NCI-H2107 (cell line): Measurements from ENCODE around the gene SYPL2.

Source experiments
- DNase-seq: peaks from one replicate; lab custom pipeline; 2025; lab: John Stamatoyannopoulos, UW

The SYPL2 gene

GRCh38 chr1:109492779-109493178, 26.4 kb downstream of the SYPL2 start:
- DNase-seq: no peak

DNA sequence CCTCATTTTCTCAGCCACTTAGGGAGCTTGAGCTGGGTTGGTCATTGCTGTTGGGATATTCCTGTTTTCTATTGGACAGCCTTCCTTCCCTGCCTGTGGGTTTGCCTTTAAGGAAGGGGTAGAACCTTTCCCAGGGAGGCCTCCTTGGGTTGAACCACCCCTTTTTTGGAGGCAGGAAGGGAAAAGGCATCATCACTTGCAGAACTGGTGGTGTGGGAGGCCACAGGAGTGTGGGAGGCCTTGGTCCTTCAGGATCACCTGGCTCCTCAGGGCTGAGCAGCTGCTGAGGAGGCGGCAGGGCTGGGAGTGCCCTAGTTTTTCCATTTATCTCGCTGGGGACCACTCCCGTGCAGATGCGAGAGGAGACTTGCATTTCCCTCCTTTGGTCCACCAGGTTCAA, 26.9 kb downstream of the SYPL2 start:
- no peak for DNase-seq

DNA sequence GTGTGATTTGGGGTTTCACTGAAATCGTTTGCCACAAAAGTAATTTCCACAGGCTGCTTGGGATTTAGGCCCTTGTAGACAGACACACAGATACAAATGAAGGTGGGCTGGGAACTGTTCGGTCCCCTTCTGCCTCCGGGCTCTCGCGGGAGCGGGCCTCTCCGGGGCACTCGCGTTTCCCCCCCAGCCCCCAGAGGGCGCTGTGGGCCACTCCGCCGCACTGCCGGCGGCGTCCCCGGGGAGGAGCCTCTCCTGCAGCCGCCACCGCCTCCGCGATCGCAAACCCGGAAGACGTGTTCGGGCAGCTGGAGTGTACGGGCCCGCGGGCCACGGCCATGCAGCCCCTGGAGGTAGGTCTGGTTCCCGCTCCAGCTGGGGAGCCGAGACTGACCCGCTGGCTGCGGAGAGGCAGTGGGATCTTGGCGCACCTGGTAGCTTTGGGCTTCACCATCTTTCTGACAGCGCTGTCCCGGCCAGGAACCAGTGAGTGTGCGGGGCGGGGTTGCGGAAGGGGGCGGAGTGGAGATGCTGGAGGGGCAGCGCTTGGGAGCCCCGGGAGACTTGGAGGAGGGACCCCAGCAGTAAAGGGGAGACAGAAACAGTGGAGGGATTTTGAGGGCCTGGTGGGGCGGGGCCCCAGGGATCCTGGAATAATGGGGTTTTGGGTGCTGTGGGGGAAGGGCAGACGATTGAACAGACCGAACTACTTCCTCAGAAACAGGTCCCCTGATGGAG, 27.6 kb downstream of the SYPL2 start, which contains the start of gene CYB561D1:
Gene CYB561D1, plus strand, starts transcription at position 290 of the 735 bp plus-strand sequence. Its CDS starts 46 bp downstream, at position 336.
- peak; percentile 87 for DNase-seq

- DNase-seq: no peak
Measured at GRCh38 chr1:109495738-109496137, 29.4 kb downstream of the SYPL2 start.

- DNase-seq: no peak
Measured at GRCh38 chr1:109497449-109498160, 31.3 kb downstream of the SYPL2 start.

DNA sequence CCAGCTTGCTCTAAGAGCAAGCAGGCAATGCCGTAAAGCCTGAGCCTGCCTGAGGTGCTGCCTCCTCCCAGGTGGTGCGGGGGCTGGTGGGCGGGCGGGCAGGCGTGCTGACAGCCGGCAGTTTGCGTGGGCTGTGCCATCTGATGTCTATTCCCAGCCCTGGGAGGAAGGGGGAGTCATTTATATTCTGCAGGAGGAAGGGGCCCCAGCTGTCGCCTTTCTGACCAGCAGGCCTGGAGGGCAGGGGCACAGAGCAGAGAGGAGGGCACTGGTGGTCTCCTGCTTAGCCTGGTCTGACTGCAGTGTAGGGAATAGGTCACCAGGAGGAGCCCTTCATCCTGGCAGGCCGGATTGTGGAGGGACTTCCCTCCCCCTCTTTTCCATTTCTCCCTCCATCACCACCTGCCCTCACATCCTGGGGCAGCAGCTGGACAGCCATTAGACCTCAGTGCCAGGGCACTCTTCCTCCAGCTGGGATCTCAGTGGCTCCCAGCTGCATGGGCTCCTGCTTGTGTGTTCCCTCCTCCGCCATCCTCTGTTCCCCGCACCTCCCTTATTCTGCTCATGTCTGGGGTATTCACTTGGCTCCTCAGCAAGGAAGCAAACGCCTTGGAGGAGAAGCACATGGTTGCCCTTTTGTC, 31.9 kb downstream of the SYPL2 start:
- no peak for DNase-seq

GRCh38 chr1:109499081-109499480, 32.7 kb downstream of the SYPL2 start:
- DNase-seq: no peak

GRCh38 chr1:109499661-109500536, 33.6 kb downstream of the SYPL2 start:
- no peak for DNase-seq

GRCh38 chr1:109500941-109501381, 34.6 kb downstream of the SYPL2 start:
- no peak for DNase-seq

DNA sequence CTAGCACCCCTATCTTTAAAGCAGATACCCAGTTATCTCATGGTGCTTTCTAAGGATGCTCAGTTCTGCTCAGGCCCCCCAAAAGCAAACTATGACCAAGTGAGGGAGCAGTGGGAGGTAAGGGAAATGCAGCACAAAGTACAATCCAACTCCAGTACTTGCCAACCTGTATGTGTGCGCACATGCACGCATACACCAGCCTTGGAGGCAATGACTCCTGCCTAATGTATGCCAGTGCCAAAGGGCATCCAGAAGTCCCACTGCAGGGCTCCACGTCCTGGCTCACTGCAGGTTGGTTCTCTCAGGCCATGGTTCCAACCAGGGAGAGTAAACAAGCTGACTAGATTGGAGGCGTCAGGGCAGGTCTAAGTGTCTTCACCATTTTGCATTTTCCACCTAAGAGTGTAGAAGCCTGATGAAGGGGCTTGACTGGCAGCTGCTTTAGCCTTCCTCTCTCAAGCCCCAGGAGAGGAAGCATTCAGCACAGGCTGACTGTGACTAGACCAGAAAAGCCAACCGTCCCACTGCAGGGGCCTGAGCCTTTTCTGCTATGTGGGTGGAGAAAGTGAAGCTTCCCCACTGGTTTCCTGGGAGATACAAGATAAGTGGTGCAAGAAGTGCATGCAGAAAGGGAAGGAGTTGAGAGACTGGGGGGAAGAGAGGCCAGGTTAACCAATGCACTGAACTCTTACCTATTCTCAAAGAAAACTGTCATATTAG, 35.5 kb downstream of the SYPL2 start:
- no peak for DNase-seq

GRCh38 chr1:109502364-109502851, 36.1 kb downstream of the SYPL2 start:
- DNase-seq: no peak

- no peak for DNase-seq
Measured at GRCh38 chr1:109503935-109504334, 37.6 kb downstream of the SYPL2 start.

- DNase-seq: no peak
Measured at GRCh38 chr1:109504974-109505373, 38.6 kb downstream of the SYPL2 start.

DNA sequence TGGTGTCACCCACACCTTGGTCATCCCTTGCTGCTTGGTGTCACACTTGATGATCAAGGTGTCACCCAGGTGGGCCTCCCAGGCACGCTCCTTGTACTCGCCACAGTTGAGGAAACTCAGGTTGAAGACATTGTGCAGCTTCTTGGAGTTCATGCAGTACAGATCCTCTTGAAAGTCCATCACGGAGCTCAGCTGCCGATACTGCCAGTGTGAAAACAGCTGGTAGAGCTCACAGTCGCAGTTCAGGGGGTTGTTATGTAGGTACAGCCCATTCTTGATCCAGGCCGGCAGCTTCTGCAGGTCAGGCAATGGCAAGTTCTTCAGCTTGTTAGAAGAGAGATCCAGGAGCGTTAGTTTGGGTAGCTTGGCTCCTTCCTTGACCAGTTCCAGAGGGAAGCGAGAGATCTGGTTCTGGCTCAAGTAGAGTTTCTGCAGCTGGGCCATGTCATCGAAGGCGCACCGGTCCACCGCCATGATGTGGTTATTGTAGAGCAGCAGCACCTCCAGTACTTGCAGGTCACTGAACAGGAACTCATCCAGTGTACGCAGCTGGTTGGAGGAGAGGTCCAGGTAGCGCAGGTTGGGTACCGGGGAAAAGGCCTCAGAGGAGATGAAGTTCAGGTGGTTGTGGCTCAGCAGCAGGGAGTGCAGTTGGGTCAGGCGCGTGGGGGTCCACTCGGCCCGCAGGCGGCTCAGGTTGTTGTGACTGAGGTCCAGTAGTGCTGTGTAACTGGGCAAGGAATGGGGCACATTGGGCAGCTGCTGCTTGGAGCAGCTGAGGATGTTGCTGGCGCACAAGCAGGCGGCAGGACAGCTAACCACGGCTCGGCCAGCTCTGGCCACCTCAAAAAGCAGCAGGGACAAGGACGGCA, 41.9 kb downstream of the SYPL2 start:
- no peak for DNase-seq

GRCh38 chr1:109508873-109509175, 42.5 kb downstream of the SYPL2 start:
- no peak for DNase-seq

DNA sequence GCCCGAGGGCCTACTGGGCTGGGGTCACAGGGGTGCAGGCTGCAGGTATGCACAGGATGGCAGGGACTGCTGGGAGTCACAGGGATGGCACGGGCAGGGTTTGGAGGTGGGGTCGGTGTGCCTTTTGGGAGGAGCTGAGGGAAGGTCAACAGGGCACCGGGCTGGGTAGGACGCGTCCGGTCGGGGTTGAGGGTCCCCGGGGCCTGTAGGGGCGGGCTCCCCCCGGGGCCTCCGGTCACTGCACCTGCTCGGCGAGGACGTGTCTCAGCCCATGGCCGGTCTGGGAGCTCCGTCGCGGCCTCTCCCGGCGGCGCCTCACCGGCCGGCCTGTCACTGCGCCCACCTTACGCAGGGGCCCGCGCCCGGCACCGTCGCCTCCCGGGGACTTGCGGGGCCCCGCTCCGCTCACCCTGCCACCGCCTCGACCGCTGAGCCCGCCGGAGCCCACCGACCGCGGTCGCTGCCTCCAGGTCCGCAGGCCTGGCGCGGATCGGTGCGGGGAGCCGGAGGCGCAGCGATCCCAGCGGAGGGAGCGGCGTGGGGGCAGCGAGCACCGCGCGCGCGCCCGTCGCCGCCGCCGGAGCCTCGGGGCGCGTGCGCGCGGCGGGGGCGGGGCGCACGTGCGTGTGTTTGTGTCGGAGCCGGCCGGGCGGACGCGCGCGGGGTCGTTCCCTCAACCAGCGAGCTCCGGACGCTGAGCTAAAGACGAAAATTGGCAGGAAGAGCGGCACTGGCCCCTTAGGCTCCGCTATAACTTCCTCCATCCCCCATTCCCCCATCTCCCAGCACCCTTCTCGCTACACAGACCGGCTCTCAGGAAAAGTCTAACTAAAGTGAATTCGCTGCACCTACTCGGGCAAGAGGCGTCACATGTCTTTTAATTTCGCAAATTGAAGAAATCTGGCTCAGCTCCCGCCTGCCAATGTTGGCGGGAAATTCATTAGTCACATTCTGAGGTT, 43.1 kb downstream of the SYPL2 start, which contains the start of gene AMIGO1:
Gene AMIGO1, minus strand, starts transcription at position 552 of the 959 bp plus-strand sequence. CDS start 815 bp downstream, outside the sequence.
- no peak for DNase-seq

DNA sequence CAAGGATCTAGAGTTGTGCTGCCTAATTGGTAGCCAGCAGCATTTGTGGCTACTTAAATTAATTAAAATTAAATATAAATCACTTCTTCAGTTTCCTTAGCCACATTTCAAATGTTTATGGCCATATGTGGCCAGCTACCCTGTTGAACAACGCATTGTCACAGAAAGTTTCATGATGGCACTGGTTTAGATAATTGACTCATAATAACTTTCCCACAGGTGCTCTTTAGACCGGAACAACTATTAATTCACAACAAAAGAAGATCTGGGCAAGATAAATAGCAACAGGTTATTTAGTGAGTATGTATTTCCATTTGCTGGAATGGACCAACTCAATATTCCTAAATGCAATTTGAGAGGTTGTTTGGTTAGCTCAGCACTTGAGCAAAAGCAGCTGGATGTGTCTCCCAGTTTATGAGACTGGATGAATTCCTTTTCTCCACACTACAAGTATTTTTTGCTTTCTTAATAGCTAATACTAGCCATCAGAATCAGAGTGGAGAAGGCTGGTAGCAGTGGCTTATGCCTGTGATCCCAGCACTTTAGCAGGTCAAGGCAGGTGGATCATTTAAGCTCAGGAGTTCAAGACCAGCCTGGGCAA, 46.9 kb downstream of the SYPL2 start:
- DNase-seq: no peak

DNA sequence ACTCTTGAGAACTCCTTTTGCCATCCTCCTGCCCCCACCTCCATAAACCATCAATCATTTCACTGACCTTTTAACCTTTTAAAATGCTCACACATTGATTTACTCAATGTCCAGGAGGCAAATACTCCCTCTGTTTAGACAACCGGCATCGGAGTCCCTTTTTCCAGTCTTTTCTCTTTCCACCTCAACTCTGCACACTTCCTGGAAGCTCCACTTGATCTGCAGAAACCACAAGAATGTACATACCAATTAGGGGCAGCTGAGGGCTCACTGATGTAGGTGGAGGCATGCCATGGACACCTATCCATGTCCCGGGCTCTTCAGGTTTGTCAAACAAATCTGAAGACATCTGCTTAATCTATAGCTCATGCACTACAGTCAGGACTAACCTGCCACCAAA, 48.5 kb downstream of the SYPL2 start:
- DNase-seq: no peak

DNA sequence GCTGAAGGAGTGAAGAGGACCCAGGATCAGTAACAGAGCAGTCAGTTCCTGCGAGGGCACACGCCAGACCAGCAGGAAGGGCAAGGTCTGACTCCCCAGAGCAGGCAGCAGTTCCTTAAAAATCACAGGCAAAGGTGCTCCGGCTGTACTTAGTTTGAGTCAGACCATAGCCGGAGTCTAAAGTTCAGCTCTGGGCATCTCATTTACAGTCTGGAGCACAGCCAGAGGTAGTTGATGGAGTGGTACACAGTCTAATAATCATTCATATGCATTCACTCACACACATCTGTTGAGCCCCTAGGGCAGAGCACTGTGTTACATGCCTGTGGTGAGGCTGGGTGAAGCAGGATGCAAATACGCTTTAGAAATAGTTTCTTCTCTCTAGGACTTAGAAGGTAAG, 50.5 kb downstream of the SYPL2 start:
- no peak for DNase-seq
